Colonic mucosa (tissue), 2 donors: ENCODE results near the gene DNAJB8. TPM values are rescaled to one million over a fixed set of nuclear protein-coding genes. Genes with fewer than 3 reads are reported as not detected.

Source experiments
- total RNA-seq, 2 donors: library from RNA; stranded (reverse); fragmentation: NEBNext Ultra II Directional in 1 of 2; extraction: Animal tissue kit (Norgen Biotek cat#: 25700) in 1 of 2; gene quantifications; one replicate each; pipeline ENCODE4 v1.2.1, GENCODE V29; 2021
- donor health status: DM: no; HTN: no; CAD: no.
- donor health status: DM: no; HTN: no; CAD: no.

The DNAJB8 gene
- total RNA-seq, 2 donors from 2014 or later = not detected

Other genes with a start within 250 kb of the DNAJB8 start
- gene GATA2, start 26.3 kb upstream of the DNAJB8 start, total RNA-seq = 1 to 10 TPM; 5.8 to 8.1 TPM
- gene RPN1, start 183.9 kb upstream of the DNAJB8 start, total RNA-seq = 100 to 1,000 TPM; 188 to 314 TPM